ENCODE results near the gene IGFL4. TPM values are rescaled to one million over a fixed set of nuclear protein-coding genes. Genes with fewer than 3 reads are reported as not detected.

The IGFL4 gene
- total and polyA plus RNA-seq, 2 experiments from 2014 or later: 0.83 to 1.1 TPM

DNA sequence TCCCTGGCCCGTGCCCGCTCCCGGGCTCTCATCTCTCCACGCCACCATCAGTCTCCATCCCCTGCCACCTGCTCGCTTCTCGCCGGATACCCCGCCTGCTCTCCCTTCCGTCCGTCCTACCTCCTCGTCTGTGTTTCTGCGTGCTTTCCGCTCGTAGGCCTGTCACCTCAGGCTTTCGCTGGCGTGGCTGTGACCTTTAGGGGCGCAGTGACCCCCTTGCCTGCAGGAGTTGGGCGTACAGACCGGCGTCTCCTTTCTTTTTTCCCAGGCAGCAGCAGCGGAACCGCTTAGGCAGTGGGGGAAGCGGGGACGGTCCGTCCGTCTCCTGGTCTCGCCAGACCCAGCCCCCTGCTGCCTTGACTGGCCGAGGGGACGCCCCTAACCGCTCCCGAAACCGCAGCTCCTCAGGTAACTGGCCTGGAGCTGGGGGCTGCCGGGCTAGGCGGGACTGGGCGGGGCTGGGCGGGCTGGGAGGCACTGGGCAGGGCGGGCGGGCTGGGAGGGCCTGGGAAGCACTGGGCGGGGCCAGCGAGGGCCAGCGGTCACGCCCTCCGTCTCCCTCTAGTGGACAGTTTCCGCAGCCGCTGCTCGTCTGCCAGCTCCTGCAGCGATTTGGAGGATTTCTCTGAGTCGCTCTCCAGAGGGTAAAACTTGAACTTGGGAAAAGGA, 24.2 kb downstream of the IGFL4 start:
- H3K9me3 ChIP-seq (ENCODE audit: low read depth): no peaks in the 10 kb centered on the region
- no peaks in the 10 kb centered on the region for H3K79me2 ChIP-seq
- TF ChIP-seq, protein P1, sequence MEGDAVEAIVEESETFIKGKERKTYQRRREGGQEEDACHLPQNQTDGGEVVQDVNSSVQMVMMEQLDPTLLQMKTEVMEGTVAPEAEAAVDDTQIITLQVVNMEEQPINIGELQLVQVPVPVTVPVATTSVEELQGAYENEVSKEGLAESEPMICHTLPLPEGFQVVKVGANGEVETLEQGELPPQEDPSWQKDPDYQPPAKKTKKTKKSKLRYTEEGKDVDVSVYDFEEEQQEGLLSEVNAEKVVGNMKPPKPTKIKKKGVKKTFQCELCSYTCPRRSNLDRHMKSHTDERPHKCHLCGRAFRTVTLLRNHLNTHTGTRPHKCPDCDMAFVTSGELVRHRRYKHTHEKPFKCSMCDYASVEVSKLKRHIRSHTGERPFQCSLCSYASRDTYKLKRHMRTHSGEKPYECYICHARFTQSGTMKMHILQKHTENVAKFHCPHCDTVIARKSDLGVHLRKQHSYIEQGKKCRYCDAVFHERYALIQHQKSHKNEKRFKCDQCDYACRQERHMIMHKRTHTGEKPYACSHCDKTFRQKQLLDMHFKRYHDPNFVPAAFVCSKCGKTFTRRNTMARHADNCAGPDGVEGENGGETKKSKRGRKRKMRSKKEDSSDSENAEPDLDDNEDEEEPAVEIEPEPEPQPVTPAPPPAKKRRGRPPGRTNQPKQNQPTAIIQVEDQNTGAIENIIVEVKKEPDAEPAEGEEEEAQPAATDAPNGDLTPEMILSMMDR (IDR thresholded peaks at IDR 0.05; ENCODE audit: poor library complexity): peak; percentile 87
- TF ChIP-seq EZH2 (IDR thresholded peaks at IDR 0.05; ENCODE audit: borderline replicate concordance) (no peak), EZH2phosphoT487 (IDR thresholded peaks at IDR 0.05; ENCODE audit: low read depth, severe bottlenecking, unreplicated experiment) (no peak)
- DNase-seq (ENCODE audit: low spot score): peak; percentile 94
- H3K4me2 ChIP-seq: peak overlapping the region; percentile 98
- H3K4me3 ChIP-seq: peak overlapping the region; percentile 52
- H3K4me1 ChIP-seq (ENCODE audit: insufficient read depth): peaks cover 10% of the 10 kb centered on the region
- H4K20me1 ChIP-seq (ENCODE audit: insufficient read depth, poor library complexity, severe bottlenecking): peaks cover 15% of the 10 kb centered on the region
- peak overlapping the region; percentile 36 for H2AFZ ChIP-seq
- H3K27ac ChIP-seq: no peak overlapping the region
- no peaks in the 10 kb centered on the region for H3K36me3 ChIP-seq (replicated peaks; ENCODE audit: insufficient read depth, low read depth)
- peaks cover 26% of the 10 kb centered on the region for H3K27me3 ChIP-seq
- no peaks in the 10 kb centered on the region for H3K9me2 ChIP-seq (replicated peaks; ENCODE audit: insufficient read depth)
- WGBS (ENCODE audit: low lambda C conversion rate, missing lambda C conversion rate): 3% methylated on average over 37 of the region's 48 CpGs

DNA sequence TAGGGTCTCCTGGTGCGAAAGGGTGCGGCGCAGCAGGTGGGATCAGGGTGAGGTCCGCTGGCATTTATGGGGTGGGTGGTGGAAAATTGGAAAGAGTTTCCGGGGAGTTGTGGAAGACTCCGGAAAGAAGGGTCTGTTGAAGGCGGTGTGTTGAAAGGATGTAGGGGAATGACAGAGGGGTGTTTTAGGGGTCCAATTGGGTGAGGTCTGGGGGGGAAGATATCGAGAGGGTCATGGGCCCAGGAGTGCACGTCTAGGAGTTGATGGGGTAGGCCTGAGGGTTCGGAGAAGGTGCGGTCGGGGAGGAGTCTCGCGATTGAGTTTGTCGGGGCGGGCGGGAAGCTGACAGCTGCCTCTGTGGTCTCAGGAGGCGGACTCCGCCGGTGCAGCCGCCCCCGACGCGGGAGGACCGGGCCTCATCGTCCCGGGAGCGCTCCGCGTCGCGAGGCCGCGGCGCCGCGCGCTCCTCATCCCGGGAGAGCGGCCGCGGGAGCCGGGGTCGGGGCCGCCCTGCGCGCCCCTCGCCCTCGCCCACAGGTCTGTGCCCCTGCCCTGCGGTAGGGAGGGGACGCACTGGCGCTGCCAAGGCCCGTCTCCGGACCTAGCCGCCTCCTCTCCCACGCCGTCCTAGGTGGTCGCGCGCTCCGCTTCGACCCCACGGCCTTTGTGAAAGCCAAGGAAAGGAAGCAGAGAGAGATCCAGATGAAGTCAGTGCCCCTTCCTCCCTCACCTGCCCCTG, 24.9 kb downstream of the IGFL4 start:
- no peaks in the 10 kb centered on the region for H3K9me3 ChIP-seq (ENCODE audit: low read depth)
- no peak overlapping the region for H2AFZ ChIP-seq
- 14% methylated on average over 19 of the region's 63 CpGs for WGBS (ENCODE audit: low lambda C conversion rate, missing lambda C conversion rate)
- H3K9me2 ChIP-seq (replicated peaks; ENCODE audit: insufficient read depth): no peaks in the 10 kb centered on the region
- peaks cover 10% of the 10 kb centered on the region for H3K4me1 ChIP-seq (ENCODE audit: insufficient read depth)
- H4K20me1 ChIP-seq (ENCODE audit: insufficient read depth, poor library complexity, severe bottlenecking): peaks cover 15% of the 10 kb centered on the region
- TF ChIP-seq EZH2phosphoT487 (IDR thresholded peaks at IDR 0.05; ENCODE audit: low read depth, severe bottlenecking, unreplicated experiment) (no peak), EZH2 (IDR thresholded peaks at IDR 0.05; ENCODE audit: borderline replicate concordance) (no peak)
- TF ChIP-seq, protein P1 (IDR thresholded peaks at IDR 0.05; ENCODE audit: poor library complexity): no peak
- H3K4me2 ChIP-seq: peak overlapping the region; percentile 98
- H3K27me3 ChIP-seq: peaks cover 26% of the 10 kb centered on the region
- no peak overlapping the region for H3K27ac ChIP-seq
- no peak for DNase-seq (ENCODE audit: low spot score)
- no peaks in the 10 kb centered on the region for H3K79me2 ChIP-seq
- no peak overlapping the region for H3K4me3 ChIP-seq
- no peaks in the 10 kb centered on the region for H3K36me3 ChIP-seq (replicated peaks; ENCODE audit: insufficient read depth, low read depth)

DNA sequence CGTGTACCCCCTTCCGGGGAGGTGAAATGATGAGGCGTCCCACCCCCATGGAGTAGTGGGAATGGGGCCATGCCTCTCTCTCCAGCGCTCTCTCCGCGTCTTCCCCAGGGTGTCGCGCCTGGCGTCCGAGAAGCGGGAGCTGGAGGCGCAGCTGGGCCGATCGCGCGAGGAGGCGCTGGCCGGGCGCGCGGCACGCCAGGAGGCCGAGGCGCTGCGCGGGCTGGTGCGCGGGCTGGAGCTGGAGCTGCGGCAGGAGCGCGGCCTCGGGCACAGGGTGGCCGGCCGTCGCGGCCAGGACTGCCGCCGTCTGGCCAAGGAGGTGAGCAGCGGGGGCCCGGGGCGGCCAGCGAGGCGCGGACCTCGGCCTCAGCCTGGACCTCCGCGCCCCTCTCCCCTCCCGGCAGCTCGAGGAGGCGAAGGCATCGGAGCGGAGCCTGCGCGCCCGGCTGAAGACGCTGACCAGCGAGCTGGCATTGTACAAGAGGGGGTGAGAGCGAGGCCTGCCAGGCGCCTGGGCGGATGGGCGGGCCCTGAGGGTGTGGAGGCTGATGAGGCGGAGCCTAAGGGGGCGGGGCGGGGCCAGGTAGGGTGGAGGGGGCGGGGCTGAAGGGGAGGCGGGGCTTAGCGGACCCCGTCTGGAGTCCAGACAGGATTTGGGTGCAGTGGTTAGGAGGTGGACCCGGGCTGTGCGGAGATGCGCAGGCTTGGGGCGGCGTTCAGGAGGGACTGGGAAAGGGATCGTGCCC, 25.7 kb downstream of the IGFL4 start:
- 4% methylated on average over 45 of the region's 74 CpGs for WGBS (ENCODE audit: low lambda C conversion rate, missing lambda C conversion rate)
- Histone ChIP-seq H2AFZ (no peak overlapping the region), H3K27me3 (peaks cover 26% of the 10 kb centered on the region), H3K79me2 (no peaks in the 10 kb centered on the region), H3K36me3 (replicated peaks; ENCODE audit: insufficient read depth, low read depth) (no peaks in the 10 kb centered on the region), H3K4me3 (no peak overlapping the region), H3K4me2 (peak overlapping the region; percentile 98), H3K9me2 (replicated peaks; ENCODE audit: insufficient read depth) (no peaks in the 10 kb centered on the region), H3K9me3 (ENCODE audit: low read depth) (no peaks in the 10 kb centered on the region), H4K20me1 (ENCODE audit: insufficient read depth, poor library complexity, severe bottlenecking) (peaks cover 15% of the 10 kb centered on the region), H3K4me1 (ENCODE audit: insufficient read depth) (peaks cover 10% of the 10 kb centered on the region), H3K27ac (no peak overlapping the region)
- TF ChIP-seq EZH2phosphoT487 (IDR thresholded peaks at IDR 0.05; ENCODE audit: low read depth, severe bottlenecking, unreplicated experiment) (no peak), EZH2 (IDR thresholded peaks at IDR 0.05; ENCODE audit: borderline replicate concordance) (peak; percentile 73)
- DNase-seq (ENCODE audit: low spot score): peak; percentile 83

Data from hepatocyte (in vitro differentiated cells).